Gastroesophageal sphincter (tissue), 4 donors: ENCODE data around the gene EVI2B. TPM values are rescaled to one million over a fixed set of nuclear protein-coding genes. Genes with fewer than 3 reads are reported as not detected.

ENCODE experiments used
- ATAC-seq: fragments of 150-250 bp; one replicate; pipeline ENCODE4 v1.9.1; 2016; ENCODE audit warnings: mild to moderate bottlenecking, moderate library complexity
- H3K27ac ChIP-seq, 4 donors: fragments of 200-600 bp; sonication (generic) in 3 of 4; 1 replicate in 3 of 4; 2 replicates in 1 of 4; pipeline ENCODE4 v1.5.1; 2016 to 2019
- H3K27me3 ChIP-seq: fragments of 200-600 bp; sonication (generic); one replicate; pipeline ENCODE4 v1.5.1; 2019
- H3K36me3 ChIP-seq, 2 donors: fragments of 200-600 bp; sonication (generic); one replicate each; pipeline ENCODE4 v1.5.1; 2019; ENCODE audit warnings: control low read depth in 1 of 2
- H3K4me1 ChIP-seq, 3 donors: fragments of 200-600 bp; sonication (generic); 1 replicate in 2 of 3; 2 replicates in 1 of 3; pipeline ENCODE4 v1.5.1; 2016 to 2019; ENCODE audit warnings: control low read depth in 2 of 3
- H3K4me3 ChIP-seq, 2 donors: fragments of 200-600 bp; sonication (generic); one replicate each; pipeline ENCODE4 v1.5.1; 2019; ENCODE audit warnings: mild to moderate bottlenecking in 1 of 2, moderate library complexity in 1 of 2
- H3K9me3 ChIP-seq, 3 donors: fragments of 200-600 bp; sonication (generic); one replicate each; pipeline ENCODE4 v1.5.1; 2017 to 2019; ENCODE audit warnings: control low read depth in 2 of 3
- CTCF ChIP-seq, 4 experiments: fragments of 200-600 bp in 2 of 4; fragments of 450-650 bp in 2 of 4; sonication (generic) in 1 of 4; IDR thresholded peaks; one replicate each; pipeline ENCODE4 v1.5.1; 2017 to 2019; ENCODE audit warnings: antibody characterized with exemption in 4 of 4, mild to moderate bottlenecking in 2 of 4, moderate library complexity in 2 of 4
- EP300 ChIP-seq: sonication (generic); formaldehyde crosslinking; IDR thresholded peaks from one replicate; pipeline ENCODE4 v1.6.1; 2017; ENCODE audit warnings: antibody characterized with exemption, mild to moderate bottlenecking
- POLR2A ChIP-seq, 2 donors: fragments of 450-650 bp; IDR thresholded peaks; one replicate each; pipeline ENCODE4 v1.6.1; 2017; ENCODE audit warnings: antibody characterized with exemption in 2 of 2, mild to moderate bottlenecking in 2 of 2, moderate library complexity in 1 of 2
- POLR2AphosphoS5 ChIP-seq: sonication (generic); formaldehyde crosslinking; IDR thresholded peaks from one replicate; pipeline ENCODE4 v1.6.1; 2017; ENCODE audit warnings: antibody characterized with exemption
- WGBS, 2 donors: methylation state at CpG; one replicate each; pipeline ENCODE4 v1.1.5; 2018; ENCODE audit warnings: low coverage in 1 of 2; 5-methylcytosine and 5-hydroxymethylcytosine counted together
- total RNA-seq, 4 donors: library from RNA; depleted of rRNA; stranded (reverse); fragments of >200 nt; gene quantifications; one replicate each; pipeline ENCODE4 v1.1.0, GENCODE V29; 2016

The EVI2B gene
- total RNA-seq, 4 donors from 2014 or later = 3.1 to 12.7 (median 8.9) TPM

GRCh38 chr17:31321966-31322365, 8.1 kb upstream of the EVI2B start:
- ATAC-seq = no peak
- H3K27me3 ChIP-seq = no peaks in the 10 kb centered on the region
- H3K4me1 ChIP-seq = no peaks in the 10 kb centered on the region
- H3K9me3 ChIP-seq = no peaks in the 10 kb centered on the region
- peaks cover 0 to 14% of the 10 kb centered on the region in 2 donors for H3K36me3 ChIP-seq
- 82 to 89% methylated on average over 3 to 4 of the region's 4 CpGs for WGBS, 2 donors
- H3K4me3 ChIP-seq = no peak overlapping the region
- no peak for TF ChIP-seq CTCF (IDR thresholded peaks at IDR 0.05)
- no peak overlapping the region for H3K27ac ChIP-seq

DNA sequence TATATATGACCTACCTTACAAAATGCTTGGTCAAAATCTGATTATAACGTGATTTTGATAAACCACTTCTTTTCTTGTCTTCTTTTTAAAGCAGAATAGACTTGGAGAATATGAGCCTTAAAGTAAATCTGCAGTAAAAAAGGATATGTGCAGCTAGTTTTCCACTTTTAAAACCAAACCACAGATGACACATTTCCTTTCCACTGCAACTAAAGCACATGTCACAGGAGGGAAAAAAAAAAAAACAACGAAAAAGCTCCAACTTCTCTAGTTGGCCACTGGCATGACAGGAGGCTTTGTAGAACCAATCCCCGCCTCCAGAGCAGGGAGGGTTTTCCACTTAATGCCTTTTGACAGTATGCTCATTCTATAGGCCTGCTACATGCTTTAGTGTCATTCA, 7.6 kb upstream of the EVI2B start, which contains the start of gene EVI2A:
Gene EVI2A (minus strand): TSS at position 142 of the 400 bp plus-strand sequence. CDS start 2,609 bp downstream, outside the sequence.
- ATAC-seq = no peak
- Histone ChIP-seq H3K27me3 (no peaks in the 10 kb centered on the region), H3K36me3 (peaks cover 0 to 10% of the 10 kb centered on the region in 2 donors), H3K27ac (peak within 1 kb of the TSS in 2 of 4 donors; percentile 3 to 8), H3K4me1 (no peaks in the 10 kb centered on the region), H3K4me3 (peak within 1 kb of the TSS in 1 of 2 donors; percentile 7), H3K9me3 (no peaks in the 10 kb centered on the region)
- 56 to 72% methylated on average over 3 of the region's 3 CpGs for WGBS, 2 donors
- TF ChIP-seq POLR2A (IDR thresholded peaks at IDR 0.05) (no peak), CTCF (IDR thresholded peaks at IDR 0.05) (no peak), EP300 (no peak), POLR2AphosphoS5 (no peak)

- H3K4me1 ChIP-seq = no peaks in the 10 kb centered on the region
- 67 to 76% methylated on average over 1 of the region's 1 CpG for WGBS, 2 donors
- ATAC-seq = no peak
- peaks cover 0 to 3% of the 10 kb centered on the region in 2 donors for H3K36me3 ChIP-seq
- no peaks in the 10 kb centered on the region for H3K9me3 ChIP-seq
- H3K27ac ChIP-seq = peak overlapping the region in 2 of 4 donors; percentile 3 to 8
- TF ChIP-seq EP300 (no peak), POLR2AphosphoS5 (no peak), POLR2A (IDR thresholded peaks at IDR 0.05) (no peak), CTCF (IDR thresholded peaks at IDR 0.05) (no peak)
- peak overlapping the region in 1 of 2 donors; percentile 7 for H3K4me3 ChIP-seq
- H3K27me3 ChIP-seq = no peaks in the 10 kb centered on the region
Measured at GRCh38 chr17:31320791-31321190, 6.9 kb upstream of the EVI2B start.

DNA sequence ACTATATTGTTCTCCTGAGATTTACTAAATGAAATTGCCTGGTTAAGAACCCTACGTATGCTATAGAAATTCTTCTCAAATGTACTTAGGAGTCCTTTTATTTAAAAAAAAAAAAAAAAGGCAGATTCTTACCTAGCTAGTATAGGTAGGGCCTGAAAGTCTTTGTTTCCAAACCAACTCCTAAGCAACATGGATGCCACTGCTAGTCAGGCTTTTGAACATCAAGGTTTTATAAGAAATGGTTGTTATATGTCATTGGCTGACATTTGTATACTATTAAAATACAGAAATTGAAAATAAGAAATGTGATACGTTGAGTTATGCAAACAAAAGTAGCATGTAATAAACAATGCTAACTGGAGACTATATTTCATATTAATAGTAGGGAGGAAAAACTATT, 6.4 kb upstream of the EVI2B start:
- Histone ChIP-seq H3K4me1 (no peaks in the 10 kb centered on the region), H3K9me3 (no peaks in the 10 kb centered on the region), H3K27ac (no peak overlapping the region), H3K36me3 (no peaks in the 10 kb centered on the region), H3K27me3 (no peaks in the 10 kb centered on the region), H3K4me3 (peak overlapping the region in 1 of 2 donors; percentile 7)
- WGBS, 2 donors = 67 to 85% methylated on average over 2 of the region's 2 CpGs
- TF ChIP-seq EP300 (no peak), POLR2AphosphoS5 (no peak), CTCF (IDR thresholded peaks at IDR 0.05) (no peak), POLR2A (IDR thresholded peaks at IDR 0.05) (no peak)
- no peak for ATAC-seq

DNA sequence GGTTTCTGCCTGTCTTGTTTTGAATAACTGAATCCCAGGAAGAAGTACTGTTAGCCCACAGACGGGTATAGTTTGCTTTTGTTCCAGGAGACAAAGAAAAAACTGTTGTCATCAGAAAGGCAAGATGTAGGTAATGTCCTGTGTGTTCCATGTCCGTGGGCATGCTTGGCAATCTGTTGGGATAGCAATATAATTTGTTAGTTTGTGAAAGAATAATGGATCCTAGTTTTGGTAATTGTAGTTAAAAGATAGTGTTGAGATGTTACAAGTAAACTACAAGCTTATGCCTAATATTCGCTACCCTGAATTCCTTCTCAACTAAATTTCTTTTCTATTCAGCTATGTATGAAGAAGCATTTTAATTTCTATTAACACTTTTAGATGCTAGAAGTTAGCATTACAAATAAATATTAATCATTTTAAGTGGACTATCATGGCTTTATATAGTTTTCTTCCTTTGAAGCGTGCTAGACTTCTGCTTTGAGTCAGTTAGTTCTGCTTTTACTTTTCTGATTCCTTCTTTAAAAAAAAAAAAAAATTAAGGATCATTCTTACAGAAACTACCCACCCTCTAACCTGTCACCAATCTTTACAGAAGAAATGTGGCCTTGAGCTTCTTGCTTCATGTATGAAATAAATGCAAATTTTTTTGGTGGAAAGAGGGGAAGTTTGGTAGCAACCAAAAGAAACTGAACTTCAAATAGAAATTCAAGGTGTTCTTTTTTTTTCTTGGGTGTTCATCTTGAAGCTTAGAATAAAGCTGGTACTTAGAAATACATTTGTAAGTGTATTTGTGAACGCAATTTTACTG, 5.2 kb upstream of the EVI2B start:
- TF ChIP-seq POLR2A (IDR thresholded peaks at IDR 0.05) (no peak), POLR2AphosphoS5 (no peak), EP300 (no peak), CTCF (IDR thresholded peaks at IDR 0.05) (no peak)
- Histone ChIP-seq H3K36me3 (no peaks in the 10 kb centered on the region), H3K4me1 (no peaks in the 10 kb centered on the region), H3K27me3 (no peaks in the 10 kb centered on the region), H3K9me3 (no peaks in the 10 kb centered on the region), H3K4me3 (peak overlapping the region; percentile 18 to 23), H3K27ac (peak overlapping the region in 3 of 4 donors; percentile 46 to 59 (median 49))
- WGBS, 2 donors = 69 to 80% methylated on average over 5 of the region's 5 CpGs
- ATAC-seq = no peak
